Esophagus squamous epithelium (tissue), 5 donors: ENCODE data around the gene CKLF. TPM values are rescaled to one million over a fixed set of nuclear protein-coding genes. Genes with fewer than 3 reads are reported as not detected.

Experiments
- DNase-seq: peaks from one replicate; lab custom pipeline; 2025; lab: John Stamatoyannopoulos, UW
- H3K27ac ChIP-seq, 4 donors: fragments of 200-600 bp; sonication (generic); one replicate each; pipeline ENCODE4 v1.5.1; 2016 to 2019; ENCODE audit warnings: mild to moderate bottlenecking in 1 of 4
- H3K27me3 ChIP-seq, 4 donors: fragments of 200-600 bp; sonication (generic); 1 replicate in 3 of 4; 2 replicates in 1 of 4; pipeline versions ENCODE4 v1.5.1 to v1.6.0; 2017 to 2021; ENCODE audit warnings: antibody characterized with exemption in 1 of 4
- H3K36me3 ChIP-seq, 3 donors: fragments of 200-600 bp; sonication (generic); one replicate each; pipeline ENCODE4 v1.5.1; 2016 to 2019
- H3K4me1 ChIP-seq, 3 donors: fragments of 200-600 bp; sonication (generic); one replicate each; pipeline ENCODE4 v1.5.1; 2017 to 2019
- H3K4me3 ChIP-seq, 4 donors: fragments of 200-600 bp; sonication (generic); 1 replicate in 3 of 4; 2 replicates in 1 of 4; pipeline ENCODE4 v1.5.1; 2016 to 2019; ENCODE audit warnings: mild to moderate bottlenecking in 2 of 4, moderate library complexity in 1 of 4
- H3K9me3 ChIP-seq, 3 donors: fragments of 200-600 bp; sonication (generic); one replicate each; pipeline ENCODE4 v1.5.1; 2016 to 2019
- POLR2A ChIP-seq, 4 donors: fragments of 450-650 bp; IDR thresholded peaks; one replicate each; pipeline ENCODE4 v1.6.1; 2017; ENCODE audit warnings: antibody characterized with exemption in 4 of 4, mild to moderate bottlenecking in 4 of 4, moderate library complexity in 3 of 4
- WGBS, 2 donors: methylation state at CpG; one replicate each; pipeline ENCODE4 v1.1.5; 2018; 5-methylcytosine and 5-hydroxymethylcytosine counted together
- intact Hi-C: fragments of 100-400 bp; cut with DNase I; formaldehyde crosslinking; loops from one replicate; pipeline ENCODE4 v1.15.0; 2022
- total RNA-seq, 4 donors: library from RNA; depleted of rRNA; stranded (reverse); fragments of >200 nt; gene quantifications; one replicate each; pipeline ENCODE4 v1.1.0, GENCODE V29; 2016
- TF ChIP-seq, protein P1 (sequence below), 6 experiments: fragments of 450-650 bp in 4 of 6; fragments of 200-600 bp in 2 of 6; sonication (generic) in 2 of 6; IDR thresholded peaks; one replicate each; pipeline ENCODE4 v1.5.1; 2016 to 2019; ENCODE audit warnings: antibody characterized with exemption in 6 of 6, mild to moderate bottlenecking in 4 of 6, moderate library complexity in 4 of 6
- donor health status: DM: yes; HTN: yes; CAD: no.

CKLF gene
- total RNA-seq, 4 donors from 2014 or later, result 8.6 to 34.1 (median 16.9) TPM

DNA sequence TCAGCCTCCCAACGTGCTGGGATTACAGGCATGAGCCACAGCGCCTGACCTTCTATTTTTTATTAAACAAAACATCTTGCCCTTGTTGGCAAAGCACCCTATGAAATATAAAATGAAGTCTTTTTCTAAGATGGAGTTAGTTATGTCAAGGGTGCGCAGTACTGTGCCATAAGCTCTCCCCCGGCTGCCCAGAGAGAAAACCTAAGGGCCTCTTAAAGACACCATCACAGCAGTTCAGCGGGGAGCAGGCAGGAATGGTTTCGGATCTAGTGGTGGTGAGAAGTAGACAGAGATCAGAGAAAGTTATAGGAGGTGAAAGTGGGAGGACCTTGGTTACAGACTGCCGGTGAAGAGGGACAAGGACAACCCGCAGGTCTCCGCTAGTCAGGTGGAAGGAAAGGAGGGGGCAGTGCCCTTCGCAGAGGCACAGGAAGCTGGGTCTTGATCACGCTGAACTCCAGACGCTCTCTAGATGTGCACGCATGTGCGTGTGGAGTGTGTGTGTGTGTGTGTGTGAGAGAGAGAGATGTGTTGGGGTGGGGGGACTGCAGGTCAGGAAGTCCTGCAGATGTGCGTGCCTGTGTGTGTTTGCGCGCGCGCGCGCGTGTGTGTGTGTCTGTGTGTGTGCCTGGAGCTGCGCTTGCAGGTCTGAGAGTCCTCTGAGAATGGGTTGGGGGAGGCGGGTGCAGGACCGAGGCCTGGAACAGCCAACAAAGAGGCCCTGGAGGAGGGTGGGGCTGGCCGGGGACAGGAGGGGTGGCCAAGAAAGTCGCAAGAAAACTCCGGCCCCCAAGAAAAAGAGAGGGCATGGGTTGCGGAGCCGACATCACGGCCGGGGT is 51.4 kb downstream of the CKLF start:
- 10 to 11% methylated on average over 28 to 32 of the region's 32 CpGs for WGBS, 2 donors
- TF ChIP-seq, protein P1, sequence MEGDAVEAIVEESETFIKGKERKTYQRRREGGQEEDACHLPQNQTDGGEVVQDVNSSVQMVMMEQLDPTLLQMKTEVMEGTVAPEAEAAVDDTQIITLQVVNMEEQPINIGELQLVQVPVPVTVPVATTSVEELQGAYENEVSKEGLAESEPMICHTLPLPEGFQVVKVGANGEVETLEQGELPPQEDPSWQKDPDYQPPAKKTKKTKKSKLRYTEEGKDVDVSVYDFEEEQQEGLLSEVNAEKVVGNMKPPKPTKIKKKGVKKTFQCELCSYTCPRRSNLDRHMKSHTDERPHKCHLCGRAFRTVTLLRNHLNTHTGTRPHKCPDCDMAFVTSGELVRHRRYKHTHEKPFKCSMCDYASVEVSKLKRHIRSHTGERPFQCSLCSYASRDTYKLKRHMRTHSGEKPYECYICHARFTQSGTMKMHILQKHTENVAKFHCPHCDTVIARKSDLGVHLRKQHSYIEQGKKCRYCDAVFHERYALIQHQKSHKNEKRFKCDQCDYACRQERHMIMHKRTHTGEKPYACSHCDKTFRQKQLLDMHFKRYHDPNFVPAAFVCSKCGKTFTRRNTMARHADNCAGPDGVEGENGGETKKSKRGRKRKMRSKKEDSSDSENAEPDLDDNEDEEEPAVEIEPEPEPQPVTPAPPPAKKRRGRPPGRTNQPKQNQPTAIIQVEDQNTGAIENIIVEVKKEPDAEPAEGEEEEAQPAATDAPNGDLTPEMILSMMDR (IDR thresholded peaks at IDR 0.05), result no peak
- no peak for TF ChIP-seq POLR2A (IDR thresholded peaks at IDR 0.05)
- Histone ChIP-seq H3K36me3 (peaks cover 0 to under 1% (median 0%) of the 10 kb centered on the region in 3 donors), H3K9me3 (no peaks in the 10 kb centered on the region), H3K4me3 (peak overlapping the region; percentile 51 to 87 (median 66)), H3K4me1 (peaks cover 21 to 50% (median 29%) of the 10 kb centered on the region in 3 donors), H3K27ac (peak overlapping the region; percentile 76 to 91 (median 84)), H3K27me3 (peaks cover 0 to 10% (median 0%) of the 10 kb centered on the region in 4 donors)
- no peak for DNase-seq
- intact Hi-C loops, result loop anchor here (10.0 kb wide), 2 partner anchors 129 to 261 kb away; no protein-coding TSS in a partner anchor

DNA sequence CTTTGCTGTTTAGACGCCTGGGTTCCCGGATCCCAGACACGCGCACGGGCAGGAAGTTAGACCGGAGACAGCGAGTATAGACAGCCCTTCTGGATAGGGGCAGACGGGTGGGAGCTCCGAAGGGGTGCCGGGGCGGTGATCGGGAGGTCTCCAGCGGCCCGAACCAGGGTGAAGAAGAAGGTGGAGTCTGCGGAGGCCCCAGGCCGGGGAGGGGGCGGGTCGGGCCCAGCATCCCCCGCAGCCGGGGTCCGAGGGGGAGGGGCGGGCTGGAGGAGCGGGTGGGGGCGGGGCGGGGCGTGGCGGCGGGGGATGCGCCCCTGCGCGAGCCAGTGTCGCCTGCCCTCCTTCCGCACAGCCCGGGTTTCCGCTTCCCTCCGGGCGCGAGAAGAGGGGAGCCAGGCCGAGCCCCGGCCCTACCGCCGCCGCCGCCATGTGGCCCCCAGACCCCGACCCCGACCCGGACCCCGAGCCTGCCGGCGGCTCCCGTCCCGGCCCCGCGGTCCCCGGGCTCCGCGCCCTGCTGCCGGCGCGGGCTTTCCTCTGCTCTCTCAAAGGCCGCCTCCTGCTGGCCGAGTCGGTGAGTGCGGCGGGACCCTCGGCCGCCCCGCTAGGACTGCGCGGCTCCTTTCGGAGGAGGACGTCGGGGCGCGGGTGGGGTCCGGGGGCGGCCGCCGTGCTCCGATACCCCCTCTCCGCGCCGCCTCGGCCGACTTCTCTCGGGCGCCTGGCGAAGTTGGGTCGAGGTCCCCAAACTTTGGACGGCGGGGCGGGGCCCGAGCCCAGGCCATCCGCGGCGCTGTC is 52.2 kb downstream of the CKLF start, which contains the start of gene CMTM3:
TSS of gene CMTM3 (plus strand) at position 329 of the 801 bp plus-strand sequence. CDS start at position 431, 102 bp downstream.
- WGBS, 2 donors, result 0% methylated on average over 9 to 13 of the region's 96 CpGs
- H3K27me3 ChIP-seq, result peaks cover 0 to 10% (median 0%) of the 10 kb centered on the region in 4 donors
- TF ChIP-seq, protein P1 (IDR thresholded peaks at IDR 0.05), result peak; percentile 56 to 85 (median 74)
- TF ChIP-seq POLR2A (IDR thresholded peaks at IDR 0.05), result no peak

DNA sequence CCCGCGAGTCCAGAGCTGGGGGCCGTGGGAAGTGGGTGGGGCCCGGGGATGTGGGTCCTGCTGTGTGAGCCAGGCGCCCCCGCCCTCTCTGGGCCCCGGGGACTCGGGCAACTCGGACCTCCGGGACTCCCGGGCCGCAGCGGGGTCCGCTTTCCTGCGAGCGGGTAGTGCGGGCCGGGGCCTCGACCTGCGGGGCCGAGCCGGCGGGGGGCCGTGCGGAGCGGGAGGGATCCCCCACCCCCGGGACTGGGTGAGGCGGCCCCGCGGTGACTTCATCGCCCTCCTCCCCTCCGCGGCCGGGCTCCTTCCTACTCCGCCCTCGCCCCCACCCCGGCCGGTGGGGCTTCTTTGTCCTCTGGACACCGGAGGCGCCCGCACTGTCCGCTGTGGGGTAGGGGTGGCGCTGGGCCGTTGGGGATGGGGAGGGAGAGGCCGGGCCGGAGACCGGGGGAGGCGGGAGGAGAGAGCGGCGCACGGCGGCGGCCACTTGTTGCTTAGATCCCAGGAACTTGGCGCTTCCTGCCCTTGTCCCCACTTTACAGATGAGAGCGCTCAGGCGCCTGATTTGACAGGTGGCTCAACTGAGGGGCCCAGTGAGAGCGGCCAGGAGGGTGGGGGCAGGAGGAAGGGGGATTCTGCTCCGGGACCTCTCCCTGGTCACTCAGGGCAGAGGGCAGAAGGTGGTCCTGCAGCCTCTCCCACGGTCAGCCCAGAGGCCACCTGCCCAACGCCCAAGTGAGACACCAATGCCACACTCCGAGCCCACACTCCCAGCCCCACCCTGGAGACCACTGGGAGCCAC is 53.0 kb downstream of the CKLF start:
- TF ChIP-seq, protein P1 (IDR thresholded peaks at IDR 0.05), result peak in 1 of 6 experiments; percentile 16
- no peak for TF ChIP-seq POLR2A (IDR thresholded peaks at IDR 0.05)
- H3K36me3 ChIP-seq, result peaks cover 7 to 17% (median 11%) of the 10 kb centered on the region in 3 donors
- peak overlapping the region; percentile 51 to 87 (median 66) for H3K4me3 ChIP-seq
- H3K9me3 ChIP-seq, result no peaks in the 10 kb centered on the region
- peaks cover 21 to 56% (median 33%) of the 10 kb centered on the region in 3 donors for H3K4me1 ChIP-seq
- H3K27me3 ChIP-seq, result peaks cover 0 to 10% (median 0%) of the 10 kb centered on the region in 4 donors
- DNase-seq, result no peak
- peak overlapping the region; percentile 76 to 91 (median 84) for H3K27ac ChIP-seq
- intact Hi-C loops, result loop anchor here (10.0 kb wide), 2 partner anchors 131 to 259 kb away; no protein-coding TSS in a partner anchor
- 20% methylated on average over 1 of the region's 61 CpGs; no CpG with 5 or more reads in 1 of the 2 donors for WGBS, 2 donors

More for the DNA sequence above, 52.2 kb downstream of the CKLF start, which contains the start of gene CMTM3:
- Histone ChIP-seq H3K27ac (peak within 1 kb of the TSS; percentile 76 to 91 (median 84)), H3K4me1 (peaks cover 21 to 56% (median 33%) of the 10 kb centered on the region in 3 donors), H3K4me3 (peak within 1 kb of the TSS; percentile 51 to 87 (median 66)), H3K9me3 (no peaks in the 10 kb centered on the region), H3K36me3 (peaks cover 0 to 9% (median 5%) of the 10 kb centered on the region in 3 donors)
- intact Hi-C loops, result loop anchor here (10.0 kb wide), 2 partner anchors 130 to 260 kb away; no protein-coding TSS in a partner anchor
- no peak for DNase-seq

DNA sequence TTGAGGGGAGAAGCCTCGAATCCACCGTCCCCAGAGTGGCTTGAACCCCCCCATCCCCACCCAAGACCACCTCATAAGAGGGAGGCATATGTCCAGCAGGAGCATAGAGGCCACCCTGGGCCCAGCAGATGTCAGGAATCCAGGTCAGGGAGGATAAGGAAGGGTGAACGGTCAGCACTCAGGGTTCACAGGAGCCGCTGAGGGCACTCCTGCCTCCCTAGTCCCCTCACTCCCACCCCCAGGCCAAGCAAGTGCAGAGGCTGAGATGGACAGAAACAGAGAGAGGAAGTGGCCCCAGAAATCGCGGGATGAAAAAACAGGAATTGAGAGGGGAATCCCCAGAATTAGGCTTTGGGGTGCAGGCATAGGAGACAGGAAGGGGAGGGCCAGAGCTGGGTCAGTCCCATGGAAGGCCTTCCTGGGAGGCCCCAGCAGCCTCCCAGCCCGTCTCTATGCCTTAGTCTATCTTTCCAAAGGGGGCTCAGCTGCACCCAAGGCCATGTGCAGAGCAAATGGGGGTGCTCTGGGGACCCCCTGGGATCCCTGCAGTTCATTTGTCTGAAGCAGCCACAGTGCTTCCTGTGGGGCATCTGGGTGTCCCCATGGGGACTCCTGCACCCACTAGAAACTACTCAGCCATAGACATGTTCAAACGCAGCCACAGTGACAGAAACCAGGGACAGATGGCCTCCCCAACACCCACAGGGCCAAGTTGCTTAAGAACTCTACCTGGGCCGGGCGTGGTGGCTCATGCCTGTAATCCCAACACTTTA is 53.8 kb downstream of the CKLF start:
- H3K27me3 ChIP-seq, result peaks cover 0 to 10% (median 0%) of the 10 kb centered on the region in 4 donors
- no peak for TF ChIP-seq POLR2A (IDR thresholded peaks at IDR 0.05)
- TF ChIP-seq, protein P1 (IDR thresholded peaks at IDR 0.05), result no peak
- 34 to 45% methylated on average over 5 to 8 of the region's 10 CpGs for WGBS, 2 donors
- intact Hi-C loops, result loop anchor here (10.0 kb wide), 2 partner anchors 131 to 259 kb away; no protein-coding TSS in a partner anchor
- no peaks in the 10 kb centered on the region for H3K9me3 ChIP-seq
- peaks cover 21 to 56% (median 33%) of the 10 kb centered on the region in 3 donors for H3K4me1 ChIP-seq
- H3K4me3 ChIP-seq, result peak overlapping the region in 3 of 4 donors; percentile 53 to 87 (median 79)
- H3K27ac ChIP-seq, result peak overlapping the region; percentile 76 to 91 (median 84)
- H3K36me3 ChIP-seq, result peaks cover 8 to 25% (median 12%) of the 10 kb centered on the region in 3 donors
- DNase-seq, result no peak
